ENCODE data around the gene NOXRED1.
A peak's percentile ranks its signal among the peaks of the same experiment; 100 is the strongest.
"Not testable (repeated sequence)": the region's sequence is repeated elsewhere in the genome, so short reads cannot be mapped to it uniquely, and the experiment has no call there.

The NOXRED1 gene, protein sequence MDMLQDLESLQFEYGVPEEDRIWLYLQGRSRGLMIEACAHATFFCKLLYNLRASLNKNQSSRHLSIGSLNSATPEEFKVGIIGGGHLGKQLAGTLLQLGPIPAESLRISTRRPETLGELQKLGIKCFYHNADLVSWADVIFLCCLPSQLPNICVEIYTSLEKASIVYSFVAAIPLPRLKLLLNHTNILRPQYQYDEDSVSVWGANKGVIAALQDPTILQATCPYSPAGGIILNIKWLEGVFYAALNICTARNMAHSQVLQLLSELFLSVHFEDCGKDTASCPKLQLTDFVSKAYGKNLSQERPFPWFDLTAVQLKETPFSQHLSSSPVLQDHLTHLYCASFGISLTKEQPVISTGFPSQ

GRCh38 chr14:77423423-77423822, at the start of gene NOXRED1:
Gene NOXRED1 (minus strand): TSS chr14:77423523. CDS start chr14:77422889, 634 bp downstream.
- DNase-seq (ENCODE audit: low spot score): no peak

- DNase-seq (ENCODE audit: low spot score): no peak
These were observed 47.0 kb upstream of the NOXRED1 start for GRCh38 chr14:77470224-77470870.

DNA sequence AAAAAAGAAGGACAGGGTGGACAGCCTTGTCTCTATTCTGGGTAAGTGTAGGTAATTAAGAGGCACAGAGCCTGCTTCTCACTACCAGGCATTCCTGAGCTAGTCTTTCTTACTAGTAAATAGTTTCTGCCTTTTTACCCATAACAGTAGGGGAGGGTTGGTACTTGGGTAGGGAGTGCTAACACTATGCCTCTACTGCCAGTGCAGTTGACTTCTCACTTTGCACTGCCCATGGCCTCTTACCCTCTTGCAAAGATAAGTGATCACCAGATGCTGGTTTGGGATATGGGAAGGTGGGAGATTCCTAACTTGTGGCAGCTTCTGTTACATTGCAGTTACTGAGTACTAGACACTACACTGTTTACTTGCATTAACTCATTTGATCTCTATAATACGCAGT, 46.2 kb upstream of the NOXRED1 start:
- DNase-seq (ENCODE audit: low spot score): no peak

GRCh38 chr14:77469067-77469505, 45.8 kb upstream of the NOXRED1 start:
- no peak for DNase-seq (ENCODE audit: low spot score)

DNA sequence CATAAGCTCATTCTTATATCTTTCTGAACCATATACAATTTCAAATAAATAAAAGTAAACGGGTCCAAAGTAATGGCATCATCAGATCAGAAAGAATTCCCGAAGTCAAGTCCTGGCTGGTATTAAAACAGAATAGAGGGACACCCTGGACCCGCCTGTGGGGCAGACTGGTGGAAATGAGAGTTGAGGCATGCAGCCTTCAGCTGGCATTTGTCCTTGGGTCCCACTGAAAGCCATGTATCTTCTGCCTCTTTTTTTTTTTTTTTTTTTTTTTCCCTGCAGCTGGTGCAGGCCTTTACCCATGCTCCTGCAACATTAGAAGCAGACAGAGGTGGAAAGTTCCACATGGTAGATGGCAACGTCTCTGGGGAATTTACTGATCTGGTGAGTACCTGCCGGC, 44.5 kb upstream of the NOXRED1 start:
- no peak for DNase-seq (ENCODE audit: low spot score)

DNA sequence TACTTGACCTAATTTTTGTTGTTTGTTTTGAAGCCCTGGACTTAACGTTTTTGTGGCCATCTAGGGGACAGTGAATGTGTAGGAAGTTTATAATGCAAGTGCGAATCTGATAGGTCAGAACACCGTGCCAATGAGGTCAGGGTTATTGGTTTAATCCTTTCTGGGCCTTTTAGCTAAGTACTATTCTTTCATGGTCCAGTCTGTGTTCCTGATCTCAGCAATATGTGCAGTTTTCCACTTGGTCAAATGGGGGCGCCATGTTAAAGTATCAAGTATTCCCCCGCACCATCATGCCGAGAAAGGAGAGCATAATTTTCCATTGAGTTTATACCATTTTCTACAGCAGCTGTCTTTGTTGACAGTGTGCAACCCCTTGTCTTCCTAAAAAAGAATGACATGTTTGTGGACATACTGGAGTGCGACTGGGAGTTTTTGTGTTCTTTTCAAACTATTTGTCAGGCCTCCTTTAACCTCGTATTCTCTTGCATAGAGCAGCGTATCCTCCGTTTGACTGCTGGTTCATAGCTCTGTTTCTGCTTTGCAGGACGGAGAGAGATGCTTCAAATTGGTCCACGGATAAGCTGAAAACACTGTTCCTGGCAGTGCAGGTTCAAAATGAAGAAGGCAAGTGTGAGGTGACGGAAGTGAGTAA, 35.9 kb upstream of the NOXRED1 start:
- no peak for DNase-seq (ENCODE audit: low spot score)

- peak; percentile 57 for DNase-seq (ENCODE audit: low spot score)
These were observed 35.1 kb upstream of the NOXRED1 start for GRCh38 chr14:77458249-77458950.

- peak; percentile 90 for DNase-seq (ENCODE audit: low spot score)
These were observed 34.4 kb upstream of the NOXRED1 start, which contains the start of the genes AHSA1 and VIPAS39 for GRCh38 chr14:77457522-77458248. Gene AHSA1 (plus strand): TSS chr14:77458093. CDS start chr14:77458190, 97 bp downstream. Gene VIPAS39 (minus strand): TSS chr14:77457601. CDS start chr14:77454102, 3,499 bp downstream.

- DNase-seq (ENCODE audit: low spot score): no peak
These were observed 33.8 kb upstream of the NOXRED1 start for GRCh38 chr14:77457115-77457521.

- DNase-seq (ENCODE audit: low spot score): no peak
These were observed 32.8 kb upstream of the NOXRED1 start for GRCh38 chr14:77455966-77456640.

GRCh38 chr14:77442196-77442595, 18.9 kb upstream of the NOXRED1 start:
- no peak for DNase-seq (ENCODE audit: low spot score)

DNA sequence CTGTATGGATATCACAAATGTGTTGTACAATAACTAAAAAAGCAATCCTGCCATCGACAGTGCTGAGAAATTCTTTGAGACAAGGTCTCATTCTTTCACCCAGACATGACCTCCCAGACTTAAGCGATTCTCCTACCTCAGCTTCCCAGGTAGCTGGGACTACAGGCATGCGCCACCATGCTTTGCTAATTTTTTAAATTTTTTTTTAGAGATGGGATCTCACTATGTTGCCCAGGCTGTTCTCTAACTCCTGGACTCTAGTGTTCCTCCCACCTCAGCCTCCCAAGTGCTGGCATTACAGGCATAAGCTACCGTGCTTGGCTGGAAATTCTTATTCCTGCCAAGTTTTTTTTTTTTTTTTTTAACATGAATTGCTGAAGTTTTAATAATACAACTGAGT, 16.5 kb upstream of the NOXRED1 start:
- no peak for DNase-seq (ENCODE audit: low spot score)

- DNase-seq (ENCODE audit: low spot score): no peak
These were observed 15.3 kb upstream of the NOXRED1 start for GRCh38 chr14:77438596-77438995.

DNA sequence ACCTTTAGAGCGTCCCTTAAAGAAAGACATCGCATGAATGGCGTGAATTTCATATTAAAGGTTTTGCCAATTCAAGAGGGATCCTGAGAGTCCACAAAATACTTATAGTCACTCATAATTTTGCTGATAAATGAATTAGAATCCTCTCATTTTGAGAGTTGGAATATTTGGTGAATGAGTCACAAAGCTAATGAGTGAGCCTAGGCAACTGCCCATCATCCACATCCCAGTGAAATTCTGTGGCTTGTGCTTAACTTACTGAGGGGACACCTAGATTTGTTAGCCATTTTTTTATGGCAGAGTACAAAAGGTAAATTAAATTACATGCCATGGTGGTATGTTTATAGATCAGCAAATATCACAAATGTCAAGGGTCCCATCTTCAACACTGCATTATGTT, 12.7 kb upstream of the NOXRED1 start:
- DNase-seq (ENCODE audit: low spot score): no peak

- no peak for DNase-seq (ENCODE audit: low spot score)
These were observed 3.1 kb upstream of the NOXRED1 start for GRCh38 chr14:77426396-77426795.

DNA sequence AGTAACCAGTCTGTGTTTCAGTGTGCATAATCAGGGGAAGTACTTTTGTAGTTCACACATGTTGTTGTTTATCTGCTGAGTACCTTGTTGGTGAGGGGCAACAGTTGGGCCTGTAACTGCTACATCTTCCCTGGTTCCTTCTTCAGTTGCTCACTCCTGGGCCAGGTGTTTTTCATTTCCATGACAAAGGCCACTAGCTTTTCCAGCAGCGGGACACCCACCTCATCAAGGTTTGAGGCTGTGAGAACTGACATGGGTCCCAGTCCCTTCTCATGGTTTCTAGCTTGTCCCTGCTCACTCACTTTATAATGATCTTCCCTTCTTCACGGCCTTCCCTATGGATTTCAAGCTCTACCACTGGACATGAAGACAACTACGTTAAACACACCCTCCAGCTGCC, 1.5 kb upstream of the NOXRED1 start:
- DNase-seq (ENCODE audit: low spot score): no peak

- DNase-seq (ENCODE audit: low spot score): no peak
These were observed 2.1 kb downstream of the NOXRED1 start for GRCh38 chr14:77421201-77421600.

GRCh38 chr14:77416836-77417235, 6.5 kb downstream of the NOXRED1 start:
- DNase-seq (ENCODE audit: low spot score): no peak

- not testable (repeated sequence) for DNase-seq (ENCODE audit: low spot score)
These were observed 7.2 kb downstream of the NOXRED1 start for GRCh38 chr14:77416098-77416497.

GRCh38 chr14:77415403-77416030, 7.8 kb downstream of the NOXRED1 start:
- not testable (repeated sequence) for DNase-seq (ENCODE audit: low spot score)

Measured in D341Med (cell line).